ENCODE data around the gene CDH23.

Gene CDH23

GRCh38 chr10:71737001-71737833 lies 340.5 kb downstream of the CDH23 start:
- TF ChIP-seq, protein P1, sequence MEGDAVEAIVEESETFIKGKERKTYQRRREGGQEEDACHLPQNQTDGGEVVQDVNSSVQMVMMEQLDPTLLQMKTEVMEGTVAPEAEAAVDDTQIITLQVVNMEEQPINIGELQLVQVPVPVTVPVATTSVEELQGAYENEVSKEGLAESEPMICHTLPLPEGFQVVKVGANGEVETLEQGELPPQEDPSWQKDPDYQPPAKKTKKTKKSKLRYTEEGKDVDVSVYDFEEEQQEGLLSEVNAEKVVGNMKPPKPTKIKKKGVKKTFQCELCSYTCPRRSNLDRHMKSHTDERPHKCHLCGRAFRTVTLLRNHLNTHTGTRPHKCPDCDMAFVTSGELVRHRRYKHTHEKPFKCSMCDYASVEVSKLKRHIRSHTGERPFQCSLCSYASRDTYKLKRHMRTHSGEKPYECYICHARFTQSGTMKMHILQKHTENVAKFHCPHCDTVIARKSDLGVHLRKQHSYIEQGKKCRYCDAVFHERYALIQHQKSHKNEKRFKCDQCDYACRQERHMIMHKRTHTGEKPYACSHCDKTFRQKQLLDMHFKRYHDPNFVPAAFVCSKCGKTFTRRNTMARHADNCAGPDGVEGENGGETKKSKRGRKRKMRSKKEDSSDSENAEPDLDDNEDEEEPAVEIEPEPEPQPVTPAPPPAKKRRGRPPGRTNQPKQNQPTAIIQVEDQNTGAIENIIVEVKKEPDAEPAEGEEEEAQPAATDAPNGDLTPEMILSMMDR (IDR thresholded peaks at IDR 0.05; ENCODE audit: control insufficient read depth, extremely low read depth, insufficient read depth) = no peak
- DNase-seq (ENCODE audit: low read depth) = peak; percentile 77
- H3K4me3 ChIP-seq (ENCODE audit: low read depth, low read length) = no peak overlapping the region

DNA sequence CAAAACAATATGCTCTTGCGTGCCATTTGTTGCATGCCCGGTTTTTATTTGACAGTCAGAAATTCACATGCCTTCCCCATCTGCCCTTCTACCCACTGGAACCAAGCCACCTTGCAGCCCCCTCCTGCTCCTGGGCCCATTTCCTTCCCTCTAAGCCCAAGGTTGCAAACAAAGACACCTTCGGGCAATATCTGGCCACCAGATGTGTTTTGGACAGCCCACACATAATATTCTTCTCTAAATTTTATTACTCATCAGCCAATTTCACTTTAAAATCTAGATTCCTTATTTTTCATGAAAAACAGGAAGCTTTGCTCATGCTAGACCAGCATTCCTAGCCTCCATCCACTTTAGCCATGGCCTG lies 341.1 kb downstream of the CDH23 start:
- TF ChIP-seq, protein P1 (IDR thresholded peaks at IDR 0.05; ENCODE audit: control insufficient read depth, extremely low read depth, insufficient read depth) = no peak
- no peak for DNase-seq (ENCODE audit: low read depth)
- H3K4me3 ChIP-seq (ENCODE audit: low read depth, low read length) = no peak overlapping the region

- TF ChIP-seq, protein P1 (IDR thresholded peaks at IDR 0.05; ENCODE audit: control insufficient read depth, extremely low read depth, insufficient read depth) = no peak
- H3K4me3 ChIP-seq (ENCODE audit: low read depth, low read length) = no peak overlapping the region
- DNase-seq (ENCODE audit: low read depth) = no peak
These were observed 342.7 kb downstream of the CDH23 start for GRCh38 chr10:71739358-71739900.

DNA sequence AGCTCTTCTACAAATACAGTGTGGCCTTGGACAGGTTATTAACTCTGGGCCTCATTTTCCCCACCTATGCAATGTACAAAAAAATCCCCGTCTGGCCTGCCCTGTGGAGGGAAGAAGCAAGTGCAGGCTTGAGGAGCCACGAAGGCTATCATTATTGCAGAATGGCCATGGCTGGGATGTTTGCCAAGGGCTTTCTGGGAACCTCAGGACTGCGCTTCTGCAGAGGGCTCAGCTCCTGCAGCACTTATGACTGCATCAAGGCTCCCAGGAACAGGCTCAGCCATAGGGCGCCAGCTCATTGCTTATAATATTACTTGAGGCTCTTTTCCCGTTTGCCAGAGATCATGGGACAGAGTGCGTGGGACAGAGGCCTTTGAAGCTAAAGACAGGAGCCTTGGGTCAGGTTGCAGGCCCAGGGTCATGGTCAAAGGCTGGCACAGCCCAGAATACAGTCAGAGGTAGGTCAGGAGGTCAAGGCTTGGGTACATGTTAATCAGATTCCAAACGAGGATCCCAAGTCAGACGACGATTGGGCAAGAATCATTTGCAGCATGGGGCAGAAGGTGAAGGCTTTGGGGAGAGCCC lies 343.4 kb downstream of the CDH23 start:
- TF ChIP-seq, protein P1 (IDR thresholded peaks at IDR 0.05; ENCODE audit: control insufficient read depth, extremely low read depth, insufficient read depth) = no peak
- no peak for DNase-seq (ENCODE audit: low read depth)
- no peak overlapping the region for H3K4me3 ChIP-seq (ENCODE audit: low read depth, low read length)

GRCh38 chr10:71741029-71741428 lies 344.3 kb downstream of the CDH23 start:
- DNase-seq (ENCODE audit: low read depth) = no peak
- TF ChIP-seq, protein P1 (IDR thresholded peaks at IDR 0.05; ENCODE audit: control insufficient read depth, extremely low read depth, insufficient read depth) = no peak
- no peak overlapping the region for H3K4me3 ChIP-seq (ENCODE audit: low read depth, low read length)

DNA sequence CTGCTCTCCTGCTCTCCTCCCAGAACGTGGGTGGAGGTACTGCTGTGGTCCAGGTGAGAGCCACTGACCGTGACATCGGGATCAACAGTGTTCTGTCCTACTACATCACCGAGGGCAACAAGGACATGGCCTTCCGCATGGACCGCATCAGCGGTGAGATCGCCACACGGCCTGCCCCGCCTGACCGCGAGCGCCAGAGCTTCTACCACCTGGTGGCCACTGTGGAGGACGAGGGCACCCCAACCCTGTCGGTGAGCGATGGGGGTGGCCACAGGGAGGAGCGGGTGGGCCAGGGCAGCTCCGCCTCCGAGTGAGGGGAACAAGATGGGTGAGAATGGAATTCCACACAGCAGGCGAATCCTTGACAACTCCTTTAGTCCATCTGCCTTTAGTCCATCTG lies 345.0 kb downstream of the CDH23 start:
- H3K4me3 ChIP-seq (ENCODE audit: low read depth, low read length) = no peak overlapping the region
- TF ChIP-seq, protein P1 (IDR thresholded peaks at IDR 0.05; ENCODE audit: control insufficient read depth, extremely low read depth, insufficient read depth) = no peak
- DNase-seq (ENCODE audit: low read depth) = no peak
